Endothelial cell of umbilical vein (primary cell): ENCODE results near the gene SPINT3. TPM values are rescaled to one million over a fixed set of nuclear protein-coding genes. Genes with fewer than 3 reads are reported as not detected.

ENCODE experiments used
- Bru-seq: library from RNA; stranded (reverse); fragments of 400-500 nt; gene quantifications from one replicate; lab custom pipeline; 2021; lab: Mats Ljungman, UMichigan
- BruChase-seq, 2 experiments: library from RNA; stranded (reverse); fragments of 400-500 nt; gene quantifications; one replicate each; lab custom pipeline; 2021; lab: Mats Ljungman, UMichigan
- BruUV-seq: library from RNA; stranded (reverse); fragments of 400-500 nt; replicated peaks from 2 replicates; lab custom pipeline; 2021; lab: Mats Ljungman, UMichigan
- CTCF ChIA-PET: fragments of 300-600, 350-600 bp; sonication (Branson Sonifier 250); formaldehyde crosslinking; loops from one replicate; lab custom pipeline; 2021; ENCODE audit warnings: antibody characterized with exemption, inconsistent platforms; lab: Charles Lee
- POLR2A ChIA-PET: fragments of 300-600, 350-600 bp; sonication (Branson Sonifier 250); formaldehyde crosslinking; loops from one replicate; lab custom pipeline; 2021; ENCODE audit warnings: antibody characterized with exemption, inconsistent platforms; lab: Charles Lee
- DNase-seq: peaks from one replicate; pipeline ENCODE4 v3.0.0-alpha.2; 2011; ENCODE audit warnings: low read depth, low spot score
- FAIRE-seq: peaks from 2 replicates; lab custom pipeline; 2011; peaks lifted over from hg19 to GRCh38; lab: Jason Lieb, UNC
- H2AFZ ChIP-seq: 2 replicates; pipeline ENCODE4 v1.6.0; 2012; ENCODE audit warnings: low read depth, low read length, control low read depth, inconsistent platforms
- H3K27ac ChIP-seq: 2 replicates; pipeline ENCODE4 v1.5.1; 2011; ENCODE audit warnings: low read depth, mild to moderate bottlenecking, control low read depth, low read length, moderate library complexity; ENCODE audit not compliant: insufficient read depth
- H3K27me3 ChIP-seq, 2 experiments: 2 replicates each; pipeline versions ENCODE4 v1.6.0 to v1.6.1; 2011; ENCODE audit warnings: low read length in 2 of 2, mixed read lengths in 1 of 2; ENCODE audit not compliant: control insufficient read depth in 2 of 2, insufficient read depth in 2 of 2
- H3K36me3 ChIP-seq, 2 experiments: 2 replicates in 1 of 2; 3 replicates in 1 of 2; pipeline ENCODE4 v1.5.1; 2011; ENCODE audit warnings: low read length in 2 of 2, mild to moderate bottlenecking in 1 of 2, moderate library complexity in 1 of 2; ENCODE audit not compliant: control insufficient read depth in 2 of 2, insufficient read depth in 2 of 2; ENCODE audit errors: extremely low read depth in 1 of 2
- H3K4me1 ChIP-seq: 3 replicates; pipeline ENCODE4 v1.5.1; 2011; ENCODE audit warnings: mild to moderate bottlenecking, low read length; ENCODE audit not compliant: control insufficient read depth, insufficient read depth; ENCODE audit errors: extremely low read depth
- H3K4me2 ChIP-seq: 2 replicates; pipeline ENCODE4 v1.6.1; 2011; ENCODE audit warnings: low read length, control low read depth, mixed read lengths; ENCODE audit not compliant: insufficient read depth
- H3K4me3 ChIP-seq, 3 experiments: fragments of 200-600 bp in 1 of 3; sonication (generic), shearing (Covaris generic) in 1 of 3; replicated peaks in 1 of 3; 2 replicates each; pipeline ENCODE4 v1.5.1; 2011 to 2016; ENCODE audit warnings: control low read depth in 3 of 3, low read length in 3 of 3, mild to moderate bottlenecking in 2 of 3, inconsistent platforms in 1 of 3, low read depth in 1 of 3, moderate library complexity in 1 of 3; ENCODE audit not compliant: insufficient read depth in 1 of 3
- H3K79me2 ChIP-seq: 2 replicates; pipeline ENCODE4 v1.6.0; 2012; ENCODE audit warnings: low read length, inconsistent platforms; ENCODE audit not compliant: control insufficient read depth, insufficient read depth
- H3K9ac ChIP-seq: replicated peaks from 2 replicates; pipeline ENCODE3; 2011; ENCODE audit warnings: low read length, control low read depth; ENCODE audit not compliant: insufficient read depth; ENCODE audit errors: extremely low read depth
- H3K9me1 ChIP-seq: replicated peaks from 3 replicates; pipeline ENCODE4 v1.6.0; 2011; ENCODE audit warnings: mild to moderate bottlenecking, low read length; ENCODE audit not compliant: control insufficient read depth, insufficient read depth; ENCODE audit errors: extremely low read depth
- H3K9me3 ChIP-seq: replicated peaks from 2 replicates; pipeline ENCODE4 v1.5.1; 2012; ENCODE audit warnings: low read length, inconsistent platforms; ENCODE audit not compliant: control insufficient read depth, insufficient read depth
- H4K20me1 ChIP-seq: replicated peaks from 2 replicates; pipeline ENCODE3; 2011; ENCODE audit warnings: mild to moderate bottlenecking, low read length; ENCODE audit not compliant: control insufficient read depth, insufficient read depth; ENCODE audit errors: extremely low read depth
- EZH2 ChIP-seq: IDR thresholded peaks from 2 replicates; pipeline ENCODE4 v1.6.1; 2012; ENCODE audit warnings: borderline replicate concordance, low read depth, mild to moderate bottlenecking, moderate library complexity, low read length, inconsistent platforms; ENCODE audit not compliant: severe bottlenecking
- FOS ChIP-seq: IDR thresholded peaks from 2 replicates; pipeline ENCODE4 v1.6.1; 2011; ENCODE audit warnings: mild to moderate bottlenecking, low read length, moderate library complexity, borderline replicate concordance; ENCODE audit not compliant: insufficient read depth
- GATA2 ChIP-seq: IDR thresholded peaks from 2 replicates; pipeline ENCODE4 v1.7.0; 2011; ENCODE audit warnings: low read depth, mild to moderate bottlenecking, moderate library complexity, mixed read lengths, low read length; ENCODE audit not compliant: insufficient read length, insufficient read depth
- JUN ChIP-seq: IDR thresholded peaks from 2 replicates; pipeline ENCODE4 v1.6.1; 2011; ENCODE audit warnings: borderline replicate concordance, low read depth; ENCODE audit not compliant: insufficient read length, insufficient read depth
- MAX ChIP-seq: IDR thresholded peaks from 2 replicates; pipeline ENCODE4 v1.6.1; 2011; ENCODE audit not compliant: insufficient read depth, insufficient read length
- MYC ChIP-seq: IDR thresholded peaks from one replicate; pipeline ENCODE4 v1.6.1; 2011; ENCODE audit warnings: mild to moderate bottlenecking, low read depth, low read length
- POLR2A ChIP-seq: IDR thresholded peaks from 2 replicates; pipeline ENCODE4 v1.6.1; 2012; ENCODE audit warnings: low read depth, mild to moderate bottlenecking, control low read depth, low read length
- POLR2AphosphoS5 ChIP-seq: IDR thresholded peaks from 2 replicates; pipeline ENCODE4 v1.6.1; 2012; ENCODE audit warnings: low read depth, mild to moderate bottlenecking, control low read depth, low read length, moderate library complexity; ENCODE audit not compliant: insufficient read depth
- dilution Hi-C: fragments of 300-500 bp; cut with MboI; formaldehyde crosslinking; loops from one replicate; pipeline ENCODE4 v1.15.0; 2019; ENCODE audit warnings: low sequenced_read_pairs; ENCODE audit not compliant: extremely low pct_ligation_motif_present
- intact Hi-C: fragments of 100-400 bp; cut with micrococcal nuclease; formaldehyde crosslinking; loops from one replicate; pipeline ENCODE4 v1.10.0; 2022
- long read RNA-seq: library from polyadenylated mRNA; stranded (forward); transcript quantifications from one replicate; pipeline ENCODE4 v2.0.0, GENCODE V29; 2021
- polyA minus RNA-seq, 3 experiments: library from RNA; depleted of rRNA, polyadenylated mRNA; stranded (reverse); fragments of >200 nt; gene quantifications; 1 replicate in 1 of 3; 2 replicates in 2 of 3; pipeline ENCODE4 v1.2.3, GENCODE V29; 2011
- polyA plus RNA-seq, 4 experiments: library from polyadenylated mRNA; depleted of rRNA in 3 of 4; stranded (reverse) in 3 of 4; unstranded in 1 of 4; fragments of >200 nt; gene quantifications; 2 replicates each; pipeline versions ENCODE4 v1.2.1 to v1.2.3, GENCODE V29; 2011 to 2012; ENCODE audit warnings: missing spikeins in 1 of 4
- total RNA-seq: library from RNA; stranded (reverse); gene quantifications from 2 replicates; pipeline ENCODE4 v1.2.3, GENCODE V29; 2021
- TF ChIP-seq, protein P1 (sequence below), 2 donors: IDR thresholded peaks; 1 replicate in 1 of 2; 2 replicates in 1 of 2; pipeline ENCODE4 v1.5.1; 2011; ENCODE audit warnings: low read length in 2 of 2, mild to moderate bottlenecking in 2 of 2, moderate library complexity in 2 of 2, control low read depth in 1 of 2, inconsistent platforms in 1 of 2, low read depth in 1 of 2; ENCODE audit not compliant: insufficient read depth in 1 of 2; ENCODE audit errors: extremely low read depth in 1 of 2

Gene SPINT3
- not detected in 2 replicates for total RNA-seq
- not detected in 2 replicates for polyA plus RNA-seq
- polyA plus RNA-seq (2011; cell fraction: cytosol; rRNA removed) = not detected in 2 replicates
- not detected in 2 replicates for polyA plus RNA-seq (2011; cell fraction: nucleus; rRNA removed)
- not detected in 2 replicates for polyA plus RNA-seq (2012)
- not detected in 2 replicates for polyA minus RNA-seq
- not detected for polyA minus RNA-seq (2011; cell fraction: cytosol; rRNA and poly(A)+ RNA removed)
- polyA minus RNA-seq (2011; cell fraction: nucleus; rRNA and poly(A)+ RNA removed) = not detected in 2 replicates
- Bru-seq, nascent RNA = not detected
- not detected for BruChase-seq, experiment 1, labeled RNA remaining after a 6-hour chase
- BruChase-seq, experiment 2, labeled RNA remaining after a 2-hour chase = not detected
- long read RNA-seq = 0 reads

DNA sequence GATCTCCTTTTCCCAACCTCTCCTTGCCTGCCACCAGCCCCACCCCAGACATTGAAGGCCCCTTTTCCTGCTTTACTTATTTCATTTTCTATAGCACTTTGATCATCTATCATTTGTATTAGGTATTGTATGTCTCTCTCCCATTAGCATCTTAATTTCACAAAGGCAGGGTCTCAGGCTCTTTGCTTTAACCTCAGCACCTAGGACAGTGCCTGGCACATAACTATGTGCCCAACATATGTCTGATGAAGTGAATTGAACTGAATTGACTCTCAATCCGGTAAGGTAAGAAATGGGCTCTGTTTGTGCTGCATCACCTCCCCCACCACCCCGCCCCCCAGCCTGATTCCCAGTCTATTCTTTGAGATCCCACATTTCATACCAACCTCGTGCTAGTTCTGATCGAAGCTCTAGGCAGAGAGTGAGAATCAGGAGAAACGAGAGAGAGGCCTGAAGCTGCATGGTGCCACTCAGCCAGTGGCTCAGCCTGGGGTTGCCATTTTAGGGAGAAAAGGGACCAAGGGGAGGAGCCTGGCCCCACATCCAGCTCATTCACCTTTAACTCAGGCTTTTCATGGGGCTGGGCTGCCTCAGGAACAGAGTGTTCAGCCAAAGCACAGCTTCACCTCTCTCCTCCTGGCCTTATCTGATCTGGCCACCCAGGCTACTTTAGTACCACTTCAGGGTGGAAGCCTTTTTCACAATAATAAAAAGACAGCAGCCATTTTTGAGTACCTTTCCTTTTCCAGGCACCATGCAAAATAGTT, at the start of gene SPINT3:
Gene SPINT3, minus strand, starts transcription at position 476 of the 767 bp plus-strand sequence. Its CDS starts 14 bp downstream, at position 462.
- Histone ChIP-seq H3K27ac (no peak within 1 kb of the TSS), H3K36me3 (no peaks in the 10 kb centered on the region), H3K27me3 (no peaks in the 10 kb centered on the region), H3K4me3 (no peak within 1 kb of the TSS), H3K4me2 (no peak within 1 kb of the TSS), H4K20me1 (no peaks in the 10 kb centered on the region), H3K9ac (no peak within 1 kb of the TSS), H3K9me1 (no peaks in the 10 kb centered on the region), H3K4me1 (no peaks in the 10 kb centered on the region), H2AFZ (no peak within 1 kb of the TSS), H3K79me2 (no peaks in the 10 kb centered on the region), H3K9me3 (no peaks in the 10 kb centered on the region)
- intact Hi-C loops = no loop called here
- no peak for TF ChIP-seq JUN
- TF ChIP-seq MAX = no peak
- TF ChIP-seq GATA2 = no peak
- no peak for TF ChIP-seq POLR2AphosphoS5
- TF ChIP-seq EZH2 = no peak
- no peak for TF ChIP-seq POLR2A
- TF ChIP-seq, protein P1, sequence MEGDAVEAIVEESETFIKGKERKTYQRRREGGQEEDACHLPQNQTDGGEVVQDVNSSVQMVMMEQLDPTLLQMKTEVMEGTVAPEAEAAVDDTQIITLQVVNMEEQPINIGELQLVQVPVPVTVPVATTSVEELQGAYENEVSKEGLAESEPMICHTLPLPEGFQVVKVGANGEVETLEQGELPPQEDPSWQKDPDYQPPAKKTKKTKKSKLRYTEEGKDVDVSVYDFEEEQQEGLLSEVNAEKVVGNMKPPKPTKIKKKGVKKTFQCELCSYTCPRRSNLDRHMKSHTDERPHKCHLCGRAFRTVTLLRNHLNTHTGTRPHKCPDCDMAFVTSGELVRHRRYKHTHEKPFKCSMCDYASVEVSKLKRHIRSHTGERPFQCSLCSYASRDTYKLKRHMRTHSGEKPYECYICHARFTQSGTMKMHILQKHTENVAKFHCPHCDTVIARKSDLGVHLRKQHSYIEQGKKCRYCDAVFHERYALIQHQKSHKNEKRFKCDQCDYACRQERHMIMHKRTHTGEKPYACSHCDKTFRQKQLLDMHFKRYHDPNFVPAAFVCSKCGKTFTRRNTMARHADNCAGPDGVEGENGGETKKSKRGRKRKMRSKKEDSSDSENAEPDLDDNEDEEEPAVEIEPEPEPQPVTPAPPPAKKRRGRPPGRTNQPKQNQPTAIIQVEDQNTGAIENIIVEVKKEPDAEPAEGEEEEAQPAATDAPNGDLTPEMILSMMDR (IDR thresholded peaks at IDR 0.05; ENCODE audit: extremely low read depth in 1 of 2, insufficient read depth in 1 of 2, low read depth in 1 of 2, low read length in 2 of 2) = no peak
- no peak for TF ChIP-seq MYC
- no peak for TF ChIP-seq FOS
- no peak for FAIRE-seq
- BruUV-seq = no TSS peak
- POLR2A ChIA-PET = no interaction called here
- CTCF ChIA-PET = no interaction called here
- no peak for DNase-seq
- dilution Hi-C loops = no loop called here
